HG02970 (cell line): ENCODE results near the gene APC.
"Not testable (repeated sequence)": the region's sequence is repeated elsewhere in the genome, so short reads cannot be mapped to it uniquely, and the experiment has no call there.

ENCODE experiments used
- ATAC-seq: cut with Tn5 transposase; IDR thresholded peaks from one replicate; pipeline ENCODE4 v1.9.1; 2021; ENCODE audit warnings: mild to moderate bottlenecking, moderate library complexity, moderate number of reproducible peaks; ENCODE audit not compliant: unreplicated experiment, low FRiP score

The APC gene

DNA sequence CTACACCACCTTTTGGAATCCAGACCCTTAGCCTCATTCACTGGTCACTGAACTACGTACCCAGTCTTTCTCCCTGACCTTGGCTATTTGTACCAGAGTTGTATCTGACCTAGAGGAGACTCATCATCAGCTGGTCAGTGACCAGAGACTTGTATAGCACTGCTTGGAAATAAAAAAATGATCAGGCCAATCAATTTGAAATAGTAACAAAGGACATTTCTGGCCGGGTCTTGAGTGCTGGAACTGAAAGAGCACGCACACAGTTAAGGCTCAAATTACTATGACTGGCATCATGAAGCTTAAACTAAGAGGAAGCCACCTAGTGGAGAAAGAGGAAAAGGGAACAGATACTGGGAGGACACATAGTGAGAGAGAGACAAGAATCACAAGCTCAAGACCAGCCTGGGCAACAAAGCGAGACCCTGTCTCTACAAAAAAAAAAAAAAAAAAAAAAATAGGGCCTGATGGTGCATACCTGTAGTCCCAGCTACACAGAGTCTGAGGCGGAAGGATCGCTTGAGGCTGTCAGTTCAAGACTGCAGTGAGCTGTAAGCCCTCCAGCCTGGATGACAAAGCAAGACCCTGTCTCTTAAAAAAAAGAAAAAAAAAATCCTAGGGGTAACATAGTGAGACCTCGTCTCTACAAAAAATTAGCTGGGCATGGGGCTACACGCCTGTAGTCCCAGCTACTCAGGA is 110.6 kb downstream of the APC start:
- ATAC-seq = peak; percentile 95

DNA sequence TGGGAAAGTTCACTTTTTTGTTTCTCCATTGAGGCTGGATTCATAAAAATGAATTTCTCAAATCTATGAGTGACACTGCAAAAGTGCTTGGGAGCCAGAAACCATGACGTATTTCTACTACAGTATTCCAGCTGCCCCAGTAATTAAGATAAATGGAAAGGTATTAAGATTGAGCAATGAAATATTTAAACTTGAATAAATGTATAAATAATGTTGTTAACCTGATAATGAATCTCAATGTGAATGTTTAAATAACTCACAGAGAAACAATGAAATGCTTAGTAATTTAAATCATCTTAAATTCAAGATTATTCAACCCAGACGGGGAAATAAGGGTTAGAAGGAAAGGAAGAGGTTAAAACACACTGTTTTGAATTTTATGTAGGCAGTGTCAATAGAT is 112.2 kb downstream of the APC start:
- no peak for ATAC-seq

GRCh38 chr5:112854651-112855050 is 117.0 kb downstream of the APC start:
- no peak for ATAC-seq

DNA sequence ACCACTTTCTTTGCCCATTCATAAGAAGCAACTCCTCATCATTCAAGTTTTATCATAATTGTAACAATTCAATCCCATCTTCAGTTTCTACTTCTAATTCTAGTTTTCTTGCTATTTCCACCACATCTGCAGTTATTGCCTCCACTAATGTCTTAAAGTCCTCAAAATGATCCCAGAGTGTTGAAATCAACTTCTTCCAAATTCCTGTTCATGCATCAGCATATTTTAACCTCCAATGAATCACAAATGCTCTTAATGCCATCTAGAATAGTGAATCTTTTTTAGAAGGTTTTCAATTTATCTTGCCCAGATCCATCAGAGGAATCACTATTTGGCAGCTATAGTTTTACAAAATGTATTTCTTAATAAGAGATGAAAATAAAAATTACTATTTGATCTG is 120.2 kb downstream of the APC start:
- no peak for ATAC-seq

DNA sequence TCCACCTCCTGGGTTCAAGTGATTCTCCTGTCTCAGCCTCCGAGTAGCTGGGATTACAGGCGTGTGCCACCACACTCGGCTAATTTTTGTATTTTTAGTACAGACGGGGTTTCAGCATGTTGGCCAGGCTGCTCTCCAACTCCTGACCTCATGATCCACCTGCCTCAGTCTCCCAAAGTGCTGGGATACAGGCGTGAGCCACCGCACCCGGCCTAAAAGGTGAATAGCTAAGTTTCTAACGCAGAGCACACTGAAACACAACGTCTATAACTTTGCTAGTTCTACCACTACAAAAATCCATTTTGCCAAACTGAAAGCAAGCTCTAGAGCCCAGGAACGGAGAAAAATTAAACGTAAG is 122.9 kb downstream of the APC start:
- not testable (repeated sequence) for ATAC-seq

DNA sequence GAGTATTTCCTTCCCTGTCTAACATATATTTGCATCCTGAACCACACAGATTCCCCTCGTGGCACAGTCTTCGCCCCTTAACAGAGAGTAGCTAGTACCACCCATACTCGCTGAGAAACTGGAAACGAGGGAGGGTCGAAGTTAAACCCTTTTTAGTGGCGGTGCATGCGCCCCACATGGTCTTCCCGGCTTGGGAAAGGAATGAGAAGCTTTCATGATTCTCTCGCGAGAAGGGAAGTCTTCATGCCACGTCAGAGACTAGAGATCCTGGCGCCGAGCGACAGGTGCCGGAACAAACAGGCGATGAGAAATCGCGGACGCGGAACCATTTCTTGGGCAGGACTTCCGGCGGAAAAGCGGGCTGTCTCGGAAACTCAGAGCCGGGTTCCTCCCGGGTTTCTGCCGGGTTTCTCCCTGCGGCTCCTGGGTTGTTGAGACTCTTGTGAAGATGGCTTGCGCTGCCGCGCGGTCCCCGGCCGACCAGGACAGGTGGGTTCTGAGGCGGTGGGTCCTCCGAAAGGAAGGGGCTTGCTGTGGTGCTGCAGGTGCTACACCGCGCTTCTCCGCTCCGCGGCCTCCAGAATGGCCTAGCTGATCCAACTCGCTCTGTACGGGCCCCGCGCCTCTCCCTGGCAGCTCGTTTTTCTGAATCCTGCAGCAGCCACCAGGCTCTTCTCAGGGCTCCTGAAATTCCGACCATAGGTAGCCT is 123.4 kb downstream of the APC start, which contains the start of gene SRP19:
SRP19 (plus strand) TSS at position 359 of the 709 bp plus-strand sequence; CDS start at position 449, 90 bp downstream.
- ATAC-seq = peak; percentile 97

DNA sequence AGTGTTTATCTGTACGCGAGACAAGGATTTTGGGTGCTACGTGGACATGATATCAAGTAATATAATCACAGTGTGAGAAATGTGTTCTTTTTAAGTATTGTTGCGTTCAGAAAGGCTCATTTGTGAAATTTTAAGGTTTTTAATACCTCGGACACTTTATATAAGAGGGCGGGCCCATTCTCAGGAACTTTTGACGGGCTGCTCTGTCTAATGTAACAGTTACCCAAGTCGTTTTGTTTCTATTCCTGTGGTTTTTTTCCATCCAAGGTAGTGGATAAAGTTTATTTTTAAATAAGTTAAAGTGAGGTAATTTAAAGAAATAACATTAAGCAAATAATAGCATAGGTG is 123.9 kb downstream of the APC start:
- peak; percentile 3 for ATAC-seq

DNA sequence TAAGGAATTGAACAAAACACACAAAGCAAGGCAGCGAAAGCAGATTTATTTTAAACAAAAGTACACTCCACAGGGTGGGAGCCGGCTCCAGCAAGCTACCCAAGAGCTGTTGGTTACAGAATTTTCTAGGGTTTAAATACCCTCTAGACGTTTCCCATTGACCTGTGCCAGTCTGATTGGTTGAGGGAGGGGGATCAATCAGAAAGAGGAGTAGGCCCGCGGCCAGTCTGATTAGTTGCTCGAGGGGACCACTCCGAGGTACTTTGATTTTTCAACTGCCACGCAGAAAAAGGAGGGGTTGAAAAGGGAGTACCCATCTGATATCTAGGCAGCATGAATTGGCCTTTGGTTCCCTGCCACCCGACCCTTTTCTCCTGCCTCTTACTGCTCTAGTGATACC is 124.4 kb downstream of the APC start:
- no peak for ATAC-seq

DNA sequence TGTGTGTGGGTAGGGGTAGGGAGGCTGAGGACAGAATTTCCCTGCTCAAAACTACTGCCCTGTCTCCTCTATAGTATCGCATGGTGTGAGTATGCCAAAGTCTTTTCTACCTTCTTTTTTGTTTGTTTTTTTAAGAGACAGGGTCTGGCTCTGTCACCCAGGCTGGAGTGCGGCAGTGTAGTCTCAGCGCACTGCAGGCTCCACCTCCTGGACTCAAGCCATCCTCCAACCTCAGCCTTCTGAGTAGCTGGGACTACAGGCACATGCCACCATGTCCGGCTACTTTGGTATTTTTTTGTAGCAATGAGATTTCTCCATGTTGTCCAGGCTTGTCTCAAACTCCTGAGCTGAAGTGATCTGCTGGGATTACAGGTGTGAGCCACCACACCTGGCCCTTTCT is 125.9 kb downstream of the APC start:
- no peak for ATAC-seq

DNA sequence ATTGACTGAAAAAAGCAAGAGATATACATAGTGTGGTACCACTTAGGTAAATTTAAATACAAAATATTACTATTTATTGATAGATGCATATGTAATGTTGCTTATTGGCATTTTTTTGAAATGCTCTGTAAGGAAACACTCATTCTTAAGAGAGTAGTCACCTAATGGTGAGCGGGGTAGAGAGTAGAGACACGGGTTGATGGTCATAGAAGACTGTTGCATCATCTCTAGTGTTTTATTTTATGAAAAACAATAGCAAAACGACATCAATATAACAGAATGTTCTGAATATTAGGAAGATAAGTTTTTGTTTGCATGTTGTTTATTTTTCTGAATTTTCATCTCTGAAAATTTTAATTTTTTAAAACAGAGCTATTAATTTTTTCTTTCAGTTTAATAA is 127.4 kb downstream of the APC start:
- ATAC-seq = no peak

DNA sequence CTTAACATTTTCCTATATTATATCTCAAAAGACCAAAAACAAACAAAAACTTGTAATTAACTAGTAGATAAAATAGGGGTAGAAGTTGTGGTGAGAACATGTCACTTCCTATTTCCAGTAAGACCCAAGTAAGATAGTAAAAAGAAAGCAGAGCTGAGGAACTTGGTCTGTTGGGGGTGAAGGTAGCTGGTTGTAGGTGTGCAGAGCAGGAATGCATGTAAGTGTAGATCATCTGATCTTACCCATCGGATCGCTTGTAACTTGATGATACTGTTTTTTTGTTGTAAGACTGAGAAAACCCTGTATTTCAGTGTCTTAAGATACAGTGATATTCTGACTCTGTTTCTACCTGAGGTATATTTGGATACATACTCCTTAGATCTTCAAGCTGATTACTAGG is 129.1 kb downstream of the APC start:
- no peak for ATAC-seq

DNA sequence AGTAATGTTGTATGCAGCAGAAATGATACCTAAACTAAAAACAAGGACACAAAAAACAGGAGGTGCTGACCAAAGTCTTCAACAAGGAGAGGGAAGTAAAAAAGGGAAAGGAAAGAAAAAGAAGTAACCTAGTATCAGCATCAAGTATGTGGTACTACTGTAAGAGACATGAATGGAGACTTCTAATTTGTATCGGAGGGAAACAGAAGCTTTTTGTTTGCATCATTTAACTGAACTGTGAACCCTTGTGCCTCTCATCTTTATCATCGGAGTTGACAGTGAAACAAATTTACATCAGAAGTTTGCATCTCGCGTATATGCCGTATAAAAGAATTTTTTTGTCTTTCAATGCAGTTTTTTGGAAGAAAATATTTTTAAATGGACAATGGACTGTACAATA is 129.7 kb downstream of the APC start:
- no peak for ATAC-seq

- ATAC-seq = no peak
Observed at GRCh38 chr5:112869948-112870347, 132.3 kb downstream of the APC start.

- no peak for ATAC-seq
Observed at GRCh38 chr5:112870966-112871365, 133.3 kb downstream of the APC start.

GRCh38 chr5:112876362-112876761 is 138.7 kb downstream of the APC start:
- ATAC-seq = no peak

GRCh38 chr5:112878101-112878500 is 140.4 kb downstream of the APC start:
- no peak for ATAC-seq

DNA sequence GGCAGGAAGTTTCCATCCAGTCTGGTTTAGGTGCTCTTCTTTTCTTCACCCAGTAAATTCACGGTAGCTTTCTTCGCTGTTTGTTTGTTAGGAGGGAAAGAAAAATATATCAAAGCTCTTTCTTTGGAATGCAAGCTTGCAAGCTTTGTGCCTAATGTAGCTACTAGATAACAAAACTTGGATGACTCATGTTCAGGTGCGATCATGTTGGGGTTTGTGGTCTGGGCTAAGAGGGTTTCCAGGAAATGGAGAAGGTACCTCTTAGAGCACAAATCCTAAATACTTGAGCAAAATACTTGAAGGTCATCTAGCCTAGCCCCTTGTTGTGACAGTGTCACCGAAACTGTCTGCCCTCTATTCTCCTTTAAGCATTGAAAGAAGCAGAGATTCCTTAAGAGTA is 141.1 kb downstream of the APC start:
- no peak for ATAC-seq

DNA sequence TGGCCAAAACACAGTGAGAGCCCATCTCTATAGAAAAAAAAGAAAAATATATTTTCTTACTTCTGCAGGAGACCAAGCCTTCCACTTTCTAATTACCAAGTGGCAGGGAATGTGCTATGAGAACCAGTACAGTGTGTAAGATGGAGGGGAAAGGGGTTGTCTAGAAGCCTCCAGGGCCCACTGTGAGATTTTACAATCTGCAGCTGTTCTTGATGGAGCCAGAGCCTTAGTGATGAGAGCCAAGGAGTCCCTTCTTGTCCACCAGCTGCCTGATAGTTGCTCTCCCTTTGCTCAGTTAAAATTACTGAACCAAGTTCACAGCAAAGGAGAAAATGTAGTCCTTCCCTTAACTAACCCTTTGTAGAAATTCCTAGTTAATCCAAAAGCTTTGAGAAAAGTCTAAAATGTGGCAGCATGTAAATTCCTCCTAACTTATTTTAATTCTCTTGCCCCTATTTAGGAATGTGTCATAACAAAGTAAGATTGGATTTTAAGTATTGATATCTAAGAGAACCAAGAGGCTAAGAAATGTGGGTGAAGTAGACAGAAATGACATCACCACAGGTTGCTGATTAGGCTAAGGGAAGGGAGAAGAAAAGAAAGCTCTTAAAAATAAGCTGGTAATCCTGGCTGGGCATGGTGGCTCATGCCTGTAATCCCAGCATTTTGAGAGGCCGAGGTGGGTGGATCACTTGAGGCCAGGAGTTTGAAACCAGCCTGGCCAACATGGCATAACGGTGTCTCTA is 142.7 kb downstream of the APC start:
- ATAC-seq = no peak

GRCh38 chr5:112883192-112883591 is 145.5 kb downstream of the APC start:
- no peak for ATAC-seq

GRCh38 chr5:112885001-112885400 is 147.3 kb downstream of the APC start:
- no peak for ATAC-seq

- no peak for ATAC-seq
Observed at GRCh38 chr5:112886975-112887374, 149.3 kb downstream of the APC start.

GRCh38 chr5:112892066-112892465 is 154.4 kb downstream of the APC start:
- ATAC-seq = not testable (repeated sequence)
